ENCODE data around the gene NEK11.

Gene NEK11

DNA sequence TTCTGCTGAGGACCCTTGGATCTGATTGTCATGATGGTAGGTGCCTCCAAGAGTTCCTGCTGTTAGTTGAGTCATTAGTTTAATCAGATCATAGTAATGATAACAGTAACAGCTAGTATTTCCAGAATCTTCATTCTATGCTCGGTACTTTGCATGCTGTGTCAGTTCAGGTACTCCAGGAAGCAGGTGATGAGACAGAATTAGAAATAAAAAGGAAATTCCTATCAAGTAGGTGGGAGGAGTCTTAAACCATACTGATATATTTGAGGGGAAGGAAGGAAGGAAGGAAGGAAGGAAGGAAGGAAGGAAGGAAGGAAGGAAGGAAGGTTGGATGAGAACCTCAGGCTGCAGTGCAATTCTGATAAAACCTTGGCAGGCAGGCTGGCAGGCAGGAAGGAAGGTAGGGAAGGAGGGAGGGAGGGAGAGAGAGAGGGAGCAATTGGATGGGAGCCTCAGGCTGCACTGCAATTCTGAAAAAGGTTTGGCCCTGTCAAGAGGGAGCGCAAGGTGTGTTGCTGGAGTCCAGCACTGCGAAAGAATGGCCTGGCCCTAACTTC is 206.1 kb downstream of the NEK11 start:
- DNase-seq, result no peak

DNA sequence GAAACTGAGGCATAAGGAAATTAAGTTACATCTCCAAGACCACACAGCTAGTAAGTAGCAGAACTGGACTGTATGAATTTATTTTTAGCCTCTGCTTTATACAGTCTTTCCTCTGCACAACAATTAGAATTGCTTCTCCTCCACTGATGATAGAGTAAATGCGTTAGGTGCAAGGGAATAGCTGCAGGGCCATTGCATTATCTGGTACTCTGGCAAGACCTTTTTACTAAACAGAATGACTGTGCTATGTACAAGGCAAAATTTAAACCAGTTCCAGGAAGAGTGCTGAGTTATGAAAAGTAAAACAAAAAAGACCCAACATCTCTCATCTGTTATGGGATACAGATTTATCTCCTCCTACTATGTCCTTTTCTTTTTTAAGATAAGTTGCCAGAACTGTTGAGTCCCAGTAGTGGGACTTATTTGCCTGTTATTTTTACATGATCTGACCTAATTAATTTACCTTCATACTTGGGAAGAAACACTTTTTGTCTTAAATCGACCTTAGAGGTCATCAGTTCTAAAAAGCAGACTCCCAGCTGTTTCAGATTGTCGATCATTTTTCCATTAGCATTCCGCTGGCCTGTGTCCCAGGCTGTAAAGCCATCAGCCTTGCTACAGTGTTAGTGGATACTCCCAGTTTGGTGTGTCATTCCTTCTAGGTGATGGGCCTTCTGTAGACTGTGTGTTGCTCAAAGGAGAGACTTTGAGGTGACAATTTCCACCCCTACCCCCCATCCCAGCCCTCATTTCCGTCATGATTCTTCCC is 207.4 kb downstream of the NEK11 start:
- DNase-seq, result no peak

- DNase-seq, result no peak
Observed at GRCh38 chr3:131236421-131236820, 209.7 kb downstream of the NEK11 start.

- no peak for DNase-seq
Observed at GRCh38 chr3:131238496-131238895, 211.8 kb downstream of the NEK11 start.

DNA sequence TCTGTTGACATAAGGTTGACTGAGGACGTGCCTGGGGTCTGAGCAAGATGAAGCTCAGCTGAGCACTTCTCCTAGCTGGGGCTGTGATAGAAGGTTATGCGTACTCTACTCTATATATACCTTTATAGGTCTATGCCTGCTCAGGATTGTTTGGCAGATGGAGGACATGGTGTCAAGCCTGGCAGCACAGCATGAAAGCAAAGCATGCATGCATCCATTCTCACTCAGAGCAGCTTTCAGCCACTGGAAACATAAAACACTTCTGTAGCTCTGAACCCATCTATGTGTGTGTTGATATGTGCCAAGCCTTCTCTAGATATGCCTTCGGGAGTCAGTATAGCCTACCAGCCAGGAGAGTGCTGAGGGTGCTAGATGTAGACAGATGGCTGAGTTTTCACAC is 212.6 kb downstream of the NEK11 start:
- DNase-seq, result no peak

DNA sequence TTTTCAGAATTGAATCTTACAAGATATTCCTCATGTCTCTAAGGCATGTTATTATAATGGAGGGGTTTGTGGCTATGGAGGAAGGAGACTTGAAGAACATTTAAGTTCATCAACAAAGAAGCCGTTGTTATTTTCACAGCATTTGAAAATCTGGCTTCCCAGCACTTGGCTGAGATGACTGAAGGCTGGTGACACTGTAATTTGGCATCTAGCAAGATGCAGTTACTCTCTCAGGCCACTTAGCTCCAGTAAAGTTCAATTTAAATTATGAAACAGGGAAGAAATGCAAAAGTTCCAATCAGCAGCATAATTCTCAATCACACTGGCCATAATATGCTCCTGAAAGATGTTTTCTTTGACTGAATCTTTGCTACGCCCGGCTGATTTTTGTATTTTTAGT is 215.5 kb downstream of the NEK11 start:
- DNase-seq, result no peak

DNA sequence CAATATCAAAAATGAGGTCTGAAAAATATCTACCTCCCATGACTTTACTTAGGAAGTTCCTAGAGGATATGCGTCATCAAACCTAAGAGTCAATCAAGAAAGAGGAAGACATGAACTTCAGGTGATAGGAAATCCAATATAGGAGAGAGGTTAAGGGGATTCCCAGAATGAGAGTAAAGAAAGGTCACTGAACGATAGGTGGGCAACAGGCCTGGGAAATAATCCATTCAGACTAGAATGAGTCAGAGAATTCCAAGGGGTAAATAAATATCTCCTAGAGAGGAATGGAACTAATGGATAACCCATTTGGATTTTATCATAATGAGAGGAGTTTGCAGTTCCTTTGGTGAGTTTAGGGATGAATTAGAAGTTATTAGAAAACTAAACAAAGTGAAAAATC is 223.8 kb downstream of the NEK11 start:
- no peak for DNase-seq

DNA sequence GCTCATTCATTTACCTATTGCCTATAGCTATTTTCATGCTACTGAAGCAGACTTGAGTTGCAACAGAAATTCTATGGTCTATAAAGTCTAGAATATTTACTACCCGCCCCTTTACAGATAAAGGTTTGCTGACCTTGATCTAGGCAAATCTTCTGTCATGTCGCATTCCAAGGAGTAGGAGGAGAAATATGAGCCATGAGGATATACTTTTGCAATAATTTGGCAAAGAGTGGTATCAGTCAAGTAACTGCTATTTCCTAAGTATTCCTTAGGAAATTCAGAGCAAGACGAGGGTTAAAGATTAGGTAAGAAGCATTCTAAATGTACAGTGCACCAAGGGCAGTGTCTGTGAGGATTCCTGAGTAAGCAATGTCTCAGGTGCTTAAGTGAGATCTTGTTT is 233.8 kb downstream of the NEK11 start:
- DNase-seq, result no peak

DNA sequence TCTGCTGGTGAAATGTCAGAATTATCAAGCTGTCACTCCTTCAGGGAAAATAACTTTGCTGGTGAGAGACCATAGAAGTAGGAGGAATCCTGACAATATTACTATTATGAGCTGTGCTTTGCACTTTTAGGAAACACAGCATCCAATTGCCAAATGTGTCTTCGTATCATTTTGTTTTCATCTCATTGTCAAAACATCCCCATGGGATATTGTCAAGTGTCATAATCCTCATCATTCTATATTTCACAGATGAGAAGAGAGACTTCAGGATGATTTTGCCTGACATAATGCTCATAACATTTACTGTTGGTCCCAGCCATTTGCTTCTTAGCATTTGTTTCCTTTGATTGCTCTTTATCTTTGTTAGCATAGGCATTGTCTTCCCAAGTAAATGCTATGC is 234.4 kb downstream of the NEK11 start:
- no peak for DNase-seq

GRCh38 chr3:131275556-131275955 is 248.9 kb downstream of the NEK11 start:
- DNase-seq, result no peak

- DNase-seq, result no peak
Observed at GRCh38 chr3:131277836-131278497, 251.3 kb downstream of the NEK11 start.

GRCh38 chr3:131279577-131279976 is 252.9 kb downstream of the NEK11 start:
- no peak for DNase-seq

DNA sequence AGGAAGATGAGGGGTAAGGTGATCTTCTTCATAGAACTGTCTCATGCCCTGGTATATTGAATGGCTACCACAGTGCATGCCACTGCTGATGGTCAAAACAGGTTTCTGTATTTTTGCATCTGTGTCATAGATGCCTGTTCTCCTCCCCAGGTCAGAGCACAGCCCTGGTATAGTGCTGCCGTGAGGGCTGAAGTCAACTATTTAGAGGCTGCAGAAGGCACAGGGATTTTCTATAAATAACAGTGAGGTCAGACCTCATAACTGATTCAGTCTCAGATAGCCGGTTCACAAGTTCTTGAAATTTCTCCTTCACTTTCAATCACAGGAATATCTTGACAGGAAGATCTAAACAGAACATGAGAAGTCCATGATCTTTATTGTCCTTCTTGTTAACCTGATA is 255.7 kb downstream of the NEK11 start:
- DNase-seq, result no peak

DNA sequence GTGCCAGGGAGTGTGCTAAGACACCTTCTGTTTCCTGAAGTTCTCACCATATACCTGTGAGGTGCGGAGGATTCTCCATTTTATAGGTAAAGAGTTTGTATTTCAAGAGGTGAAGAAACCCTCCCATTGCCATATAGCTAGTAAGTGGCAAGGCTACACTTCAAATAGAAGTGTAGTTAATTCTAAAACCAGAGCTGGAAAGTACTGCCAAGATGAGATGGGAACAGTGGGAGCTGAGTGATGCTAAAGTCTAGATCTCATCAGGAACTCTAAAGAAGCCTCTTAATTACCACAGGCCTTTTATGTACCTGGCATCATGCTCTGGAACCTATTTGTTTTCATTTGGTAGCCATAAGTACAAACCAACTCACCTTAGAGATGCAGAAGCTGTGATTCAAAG is 256.3 kb downstream of the NEK11 start:
- no peak for DNase-seq

GRCh38 chr3:131283862-131284261 is 257.2 kb downstream of the NEK11 start:
- DNase-seq, result no peak

- no peak for DNase-seq
Observed at GRCh38 chr3:131284302-131284701, 257.6 kb downstream of the NEK11 start.

- no peak for DNase-seq
Observed at GRCh38 chr3:131285456-131285855, 258.8 kb downstream of the NEK11 start.

DNA sequence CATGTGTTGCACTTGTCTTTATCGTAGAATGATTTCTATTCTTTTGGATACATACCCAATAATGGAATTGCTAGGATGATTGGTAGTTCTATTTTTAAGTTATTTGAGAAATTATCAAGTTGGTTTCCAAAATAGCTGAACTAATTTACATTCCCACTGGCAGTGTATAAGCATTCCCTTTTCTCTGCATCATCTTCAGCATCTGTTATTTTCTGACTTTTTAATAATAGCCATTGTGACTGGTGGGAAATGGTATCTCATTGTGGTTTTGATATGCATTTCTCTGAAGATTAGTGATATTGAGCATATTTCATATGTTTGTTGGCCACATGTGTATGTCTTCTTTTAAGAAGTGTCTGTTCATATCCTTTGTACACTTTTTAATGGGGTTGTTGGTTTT is 273.2 kb downstream of the NEK11 start:
- DNase-seq, result no peak

DNA sequence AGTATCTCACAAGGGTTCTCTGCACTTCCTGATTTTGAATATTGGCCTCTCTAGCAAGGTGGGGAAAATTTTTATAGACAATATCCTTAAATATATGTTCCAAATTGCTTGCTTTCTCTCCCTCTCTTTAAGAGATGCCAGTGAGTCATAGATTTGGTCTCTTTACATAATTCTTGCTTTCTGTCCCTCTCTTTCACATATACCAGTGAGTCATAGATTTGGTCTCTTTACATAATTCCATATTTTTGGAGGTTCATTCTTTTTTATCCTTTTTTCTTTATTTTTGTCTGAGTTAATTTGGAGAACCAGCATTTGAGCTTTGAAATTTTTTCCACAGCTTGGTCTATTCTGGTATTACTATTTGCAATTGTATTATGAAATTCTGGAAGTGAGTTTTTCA is 277.2 kb downstream of the NEK11 start:
- no peak for DNase-seq

DNA sequence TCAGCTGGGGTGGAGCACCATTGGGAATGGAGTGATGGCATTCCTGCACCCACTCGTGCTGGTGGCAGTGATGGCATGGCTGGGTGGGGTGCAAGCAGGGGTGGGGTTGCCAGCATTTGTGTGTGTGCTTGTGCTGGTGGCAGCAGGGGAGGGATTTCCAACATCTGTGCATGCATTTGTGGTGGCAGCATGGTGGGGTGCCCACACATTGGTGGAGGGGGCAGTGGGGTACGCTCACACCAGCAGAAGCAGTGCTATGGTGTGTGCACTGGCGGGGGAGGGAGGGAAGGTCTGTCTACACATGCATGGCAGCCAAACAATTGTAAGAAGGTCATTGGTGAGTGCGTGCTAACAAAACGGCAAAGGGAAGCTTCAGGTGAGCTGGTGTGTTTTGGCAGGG is 278.2 kb downstream of the NEK11 start:
- no peak for DNase-seq

GRCh38 chr3:131306242-131306641 is 279.6 kb downstream of the NEK11 start:
- no peak for DNase-seq

GRCh38 chr3:131314318-131314717 is 287.6 kb downstream of the NEK11 start:
- no peak for DNase-seq

- DNase-seq, result no peak
Observed at GRCh38 chr3:131315162-131315561, 288.5 kb downstream of the NEK11 start.

DNA sequence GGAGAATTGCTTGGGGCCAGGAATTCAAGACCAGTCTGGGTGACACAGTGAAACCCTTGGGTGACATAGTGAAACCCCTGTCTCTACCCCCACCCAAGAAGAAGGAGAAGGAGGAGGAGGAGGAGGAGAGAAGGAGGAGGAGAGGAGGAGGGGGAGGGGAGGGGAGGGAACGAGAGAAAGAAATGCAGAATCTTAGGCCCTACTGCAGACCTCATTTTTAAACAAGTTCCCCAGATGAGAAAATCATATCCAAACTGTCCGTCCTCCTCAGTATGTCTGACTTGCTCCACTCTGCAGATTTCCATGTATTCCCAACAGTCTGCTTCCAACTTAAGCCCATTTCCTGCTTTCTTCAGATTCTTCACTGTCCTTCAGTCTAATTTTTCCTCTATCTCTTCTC is 291.0 kb downstream of the NEK11 start:
- no peak for DNase-seq

DNA sequence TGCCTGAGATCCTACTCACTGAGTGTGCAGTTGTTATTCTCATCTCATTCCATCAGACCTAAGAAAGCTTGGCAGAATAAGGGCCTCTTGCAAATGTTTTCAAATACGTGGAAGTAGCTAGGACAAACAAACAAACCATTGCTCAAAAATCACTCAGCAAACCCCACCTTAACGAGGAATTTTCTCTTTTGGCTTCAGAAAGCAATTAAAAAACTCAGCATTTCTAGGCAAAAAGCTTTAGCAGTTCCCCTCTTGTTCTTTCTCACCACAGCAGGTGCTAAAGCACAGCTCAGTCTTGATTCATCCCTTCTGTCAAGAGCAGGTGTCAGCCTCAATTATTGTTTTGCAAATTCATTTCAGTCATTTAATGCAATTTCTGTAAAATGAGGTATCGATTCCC is 296.3 kb downstream of the NEK11 start:
- no peak for DNase-seq
